Mesenchymal stem cell (in vitro differentiated cells and primary cell): Measurements from ENCODE around the gene MYO1D.

ENCODE experiments used
- DNase-seq: peaks from one replicate; pipeline ENCODE4 v3.0.0-alpha.2; 2013
- H2AFZ ChIP-seq: one replicate; pipeline ENCODE4 v1.6.1; 2013; ENCODE audit warnings: low read depth, mild to moderate bottlenecking, control low read depth, inconsistent platforms, low read length, moderate library complexity
- H2AK5ac ChIP-seq: 2 replicates; pipeline ENCODE4 v1.6.1; 2013; ENCODE audit warnings: low read length, moderate library complexity, mild to moderate bottlenecking, inconsistent platforms; ENCODE audit not compliant: severe bottlenecking
- H2BK120ac ChIP-seq: one replicate; pipeline ENCODE4 v1.6.1; 2013; ENCODE audit warnings: low read depth, mild to moderate bottlenecking, inconsistent platforms, low read length, moderate library complexity
- H2BK12ac ChIP-seq, 2 experiments: one replicate each; pipeline ENCODE4 v1.6.1; 2013; ENCODE audit warnings: inconsistent platforms in 2 of 2, low read length in 2 of 2, mild to moderate bottlenecking in 2 of 2, moderate library complexity in 2 of 2, control low read depth in 1 of 2
- H2BK15ac ChIP-seq: one replicate; pipeline ENCODE4 v1.6.1; 2013; ENCODE audit warnings: mild to moderate bottlenecking, low read depth, inconsistent platforms; ENCODE audit not compliant: poor library complexity, severe bottlenecking
- H2BK5ac ChIP-seq: 2 replicates; pipeline ENCODE4 v1.6.1; 2013; ENCODE audit warnings: low read depth, mild to moderate bottlenecking, low read length, control low read depth, inconsistent platforms; ENCODE audit not compliant: poor library complexity, severe bottlenecking
- H3K14ac ChIP-seq, 2 experiments: one replicate each; pipeline ENCODE4 v1.6.1; 2013; ENCODE audit warnings: inconsistent platforms in 2 of 2, low read length in 2 of 2, control low read depth in 1 of 2, mild to moderate bottlenecking in 1 of 2, moderate library complexity in 1 of 2
- H3K18ac ChIP-seq, 2 experiments: one replicate each; pipeline ENCODE4 v1.6.1; 2013; ENCODE audit warnings: inconsistent platforms in 2 of 2, low read length in 2 of 2, control low read depth in 1 of 2, low read depth in 1 of 2, mild to moderate bottlenecking in 1 of 2
- H3K23ac ChIP-seq, 2 experiments: one replicate each; pipeline ENCODE4 v1.6.1; 2013; ENCODE audit warnings: inconsistent platforms in 2 of 2, low read length in 2 of 2, mild to moderate bottlenecking in 2 of 2, moderate library complexity in 2 of 2, control low read depth in 1 of 2
- H3K27ac ChIP-seq: 2 replicates; pipeline ENCODE4 v1.5.1; 2013; ENCODE audit warnings: mild to moderate bottlenecking, moderate library complexity, low read length, control low read depth, inconsistent platforms; ENCODE audit not compliant: poor library complexity, severe bottlenecking
- H3K27me3 ChIP-seq, 2 experiments: 2 replicates each; pipeline versions ENCODE4 v1.6.1 to v1.7.0; 2013; ENCODE audit warnings: low read length in 2 of 2, mild to moderate bottlenecking in 2 of 2, moderate library complexity in 2 of 2, control low read depth in 1 of 2, inconsistent platforms in 1 of 2; ENCODE audit not compliant: control insufficient read depth in 1 of 2, insufficient read depth in 1 of 2
- H3K36me3 ChIP-seq, 2 experiments: 2 replicates each; pipeline versions ENCODE4 v1.6.1 to v1.7.0; 2013; ENCODE audit warnings: low read length in 2 of 2, control low read depth in 1 of 2, inconsistent platforms in 1 of 2, low read depth in 1 of 2, mild to moderate bottlenecking in 1 of 2; ENCODE audit not compliant: insufficient read depth in 2 of 2, control insufficient read depth in 1 of 2
- H3K4ac ChIP-seq, 2 experiments: one replicate each; pipeline ENCODE4 v1.6.1; 2013; ENCODE audit warnings: inconsistent platforms in 2 of 2, low read length in 2 of 2, mild to moderate bottlenecking in 2 of 2, moderate library complexity in 2 of 2, control low read depth in 1 of 2, low read depth in 1 of 2
- H3K4me1 ChIP-seq: 2 replicates; pipeline ENCODE4 v1.6.1; 2013; ENCODE audit warnings: low read depth, low read length, control low read depth; ENCODE audit not compliant: control insufficient read depth, insufficient read depth
- H3K4me2 ChIP-seq: 2 replicates; pipeline ENCODE4 v1.6.1; 2013; ENCODE audit warnings: low read length, mild to moderate bottlenecking, inconsistent platforms; ENCODE audit not compliant: poor library complexity, severe bottlenecking
- H3K4me3 ChIP-seq, 2 experiments: 2 replicates each; pipeline versions ENCODE4 v1.5.1 to v1.7.0; 2013; ENCODE audit warnings: low read length in 2 of 2, mild to moderate bottlenecking in 2 of 2, control low read depth in 1 of 2, low read depth in 1 of 2; ENCODE audit not compliant: insufficient read depth in 1 of 2
- H3K79me1 ChIP-seq: replicated peaks from 2 replicates; pipeline ENCODE4 v1.6.1; 2013; ENCODE audit warnings: mild to moderate bottlenecking, control low read depth, low read length, inconsistent platforms; ENCODE audit not compliant: poor library complexity, severe bottlenecking
- H3K9ac ChIP-seq: 2 replicates; pipeline ENCODE4 v1.7.0; 2013; ENCODE audit warnings: mild to moderate bottlenecking, low read length, moderate library complexity
- H3K9me3 ChIP-seq: 2 replicates; pipeline ENCODE4 v1.7.0; 2013; ENCODE audit warnings: mild to moderate bottlenecking, low read length; ENCODE audit not compliant: control insufficient read depth
- H4K8ac ChIP-seq: one replicate; pipeline ENCODE4 v1.6.1; 2013; ENCODE audit warnings: inconsistent platforms, mild to moderate bottlenecking, low read length, moderate library complexity
- H4K91ac ChIP-seq: one replicate; pipeline ENCODE4 v1.6.1; 2013; ENCODE audit warnings: mild to moderate bottlenecking, low read length, inconsistent platforms
- WGBS: methylation state at CpG from one replicate; pipeline ENCODE4 v1.1.7; 2013; ENCODE audit warnings: mixed read lengths; 5-methylcytosine and 5-hydroxymethylcytosine counted together

MYO1D gene

GRCh38 chr17:32701871-32702270 lies 175.1 kb downstream of the MYO1D start:
- no CpG with 5 or more reads among the region's 1 CpG for WGBS
- no peak overlapping the region for H4K8ac ChIP-seq
- H3K23ac ChIP-seq, result no peak overlapping the region
- no peak overlapping the region for H4K91ac ChIP-seq
- no peak overlapping the region for H2BK5ac ChIP-seq
- no peaks in the 10 kb centered on the region for H3K27me3 ChIP-seq
- H2BK12ac ChIP-seq, result no peak overlapping the region
- H3K79me1 ChIP-seq, result no peaks in the 10 kb centered on the region
- H3K36me3 ChIP-seq, result peaks cover 0 to 24% of the 10 kb centered on the region in 2 experiments
- no peak overlapping the region for H2BK120ac ChIP-seq
- H2AFZ ChIP-seq, result no peak overlapping the region
- H3K4ac ChIP-seq, result no peak overlapping the region
- no peak overlapping the region for H2AK5ac ChIP-seq
- H3K4me2 ChIP-seq, result no peak overlapping the region
- no peaks in the 10 kb centered on the region for H3K9me3 ChIP-seq
- H3K27ac ChIP-seq, result no peak overlapping the region
- DNase-seq, result no peak
- H3K9ac ChIP-seq, result no peak overlapping the region
- H3K4me3 ChIP-seq, result no peak overlapping the region
- H2BK15ac ChIP-seq, result no peak overlapping the region
- H3K14ac ChIP-seq, result no peak overlapping the region
- no peaks in the 10 kb centered on the region for H3K4me1 ChIP-seq
- no peak overlapping the region for H3K18ac ChIP-seq

GRCh38 chr17:32699247-32699646 lies 177.7 kb downstream of the MYO1D start:
- no peaks in the 10 kb centered on the region for H3K27me3 ChIP-seq
- H2BK5ac ChIP-seq, result no peak overlapping the region
- no peaks in the 10 kb centered on the region for H3K9me3 ChIP-seq
- WGBS, result no CpG with 5 or more reads among the region's 2 CpGs
- no peak overlapping the region for H2BK15ac ChIP-seq
- no peak overlapping the region for H2AFZ ChIP-seq
- H3K4me3 ChIP-seq, result no peak overlapping the region
- H2BK12ac ChIP-seq, result no peak overlapping the region
- no peak overlapping the region for H3K18ac ChIP-seq
- no peaks in the 10 kb centered on the region for H3K79me1 ChIP-seq
- no peak overlapping the region for H3K23ac ChIP-seq
- H2BK120ac ChIP-seq, result no peak overlapping the region
- H3K9ac ChIP-seq, result no peak overlapping the region
- no peak overlapping the region for H3K14ac ChIP-seq
- H4K91ac ChIP-seq, result no peak overlapping the region
- no peak overlapping the region for H3K4me2 ChIP-seq
- no peak overlapping the region for H2AK5ac ChIP-seq
- no peak overlapping the region for H3K4ac ChIP-seq
- no peak for DNase-seq
- peaks cover 0 to 16% of the 10 kb centered on the region in 2 experiments for H3K36me3 ChIP-seq
- H3K4me1 ChIP-seq, result no peaks in the 10 kb centered on the region
- no peak overlapping the region for H4K8ac ChIP-seq
- no peak overlapping the region for H3K27ac ChIP-seq

GRCh38 chr17:32697728-32698625 lies 178.9 kb downstream of the MYO1D start:
- Histone ChIP-seq H3K4me3 (no peak overlapping the region), H4K8ac (no peak overlapping the region), H3K9ac (no peak overlapping the region), H2AK5ac (no peak overlapping the region), H3K27ac (no peak overlapping the region), H4K91ac (no peak overlapping the region), H3K79me1 (no peaks in the 10 kb centered on the region), H3K27me3 (no peaks in the 10 kb centered on the region), H3K14ac (no peak overlapping the region), H3K18ac (no peak overlapping the region), H3K36me3 (peaks cover 0 to 12% of the 10 kb centered on the region in 2 experiments), H3K9me3 (no peaks in the 10 kb centered on the region), H2BK15ac (no peak overlapping the region), H3K4me1 (no peaks in the 10 kb centered on the region), H2BK120ac (no peak overlapping the region), H3K4ac (no peak overlapping the region), H3K23ac (no peak overlapping the region), H2BK12ac (no peak overlapping the region), H3K4me2 (no peak overlapping the region), H2AFZ (no peak overlapping the region), H2BK5ac (no peak overlapping the region)
- no peak for DNase-seq
- no CpG with 5 or more reads among the region's 1 CpG for WGBS

- no peak overlapping the region for H3K14ac ChIP-seq
- H2BK5ac ChIP-seq, result no peak overlapping the region
- DNase-seq, result no peak
- no peak overlapping the region for H3K18ac ChIP-seq
- no peak overlapping the region for H3K4ac ChIP-seq
- H3K4me2 ChIP-seq, result no peak overlapping the region
- H3K4me3 ChIP-seq, result no peak overlapping the region
- 100% methylated on average over 1 of the region's 1 CpG for WGBS
- H3K9me3 ChIP-seq, result no peaks in the 10 kb centered on the region
- no peak overlapping the region for H3K27ac ChIP-seq
- H3K27me3 ChIP-seq, result no peaks in the 10 kb centered on the region
- no peak overlapping the region for H2BK15ac ChIP-seq
- no peaks in the 10 kb centered on the region for H3K79me1 ChIP-seq
- H3K9ac ChIP-seq, result no peak overlapping the region
- no peak overlapping the region for H2AK5ac ChIP-seq
- H4K91ac ChIP-seq, result no peak overlapping the region
- H3K23ac ChIP-seq, result no peak overlapping the region
- peaks cover 0 to 12% of the 10 kb centered on the region in 2 experiments for H3K36me3 ChIP-seq
- no peak overlapping the region for H4K8ac ChIP-seq
- no peak overlapping the region for H2BK120ac ChIP-seq
- no peak overlapping the region for H2AFZ ChIP-seq
- no peak overlapping the region for H2BK12ac ChIP-seq
- no peaks in the 10 kb centered on the region for H3K4me1 ChIP-seq
These were observed 180.5 kb downstream of the MYO1D start for GRCh38 chr17:32696426-32696825.
